OCI-LY7 (cell line): ENCODE results near the gene KRTAP5-7. TPM values are rescaled to one million over a fixed set of nuclear protein-coding genes. Genes with fewer than 3 reads are reported as not detected.

Experiments used
- BruUV-seq: library from RNA; stranded (reverse); fragments of 400-500 nt; replicated peaks from 2 replicates; lab custom pipeline; 2021; lab: Mats Ljungman, UMichigan
- CTCF ChIA-PET: fragments of 300-600 bp; sonication (Branson Sonifier 250); formaldehyde crosslinking; loops from one replicate; lab custom pipeline; 2022; ENCODE audit warnings: antibody characterized with exemption; ENCODE audit not compliant: unreplicated experiment; lab: Charles Lee
- POLR2A ChIA-PET: fragments of 300-600 bp; sonication (Branson Sonifier 250); formaldehyde crosslinking; loops from one replicate; lab custom pipeline; 2022; ENCODE audit warnings: antibody characterized with exemption; lab: Charles Lee
- DNase-seq: peaks from one replicate; pipeline ENCODE4 v3.0.0-alpha.2; 2015; ENCODE audit warnings: low spot score
- H2AFZ ChIP-seq: fragments of 200-600 bp; sonication (generic), shearing (Covaris generic); 2 replicates; pipeline ENCODE4 v1.6.1; 2014; ENCODE audit warnings: mild to moderate bottlenecking, antibody characterized with exemption, low read length, moderate library complexity
- H3K27ac ChIP-seq: fragments of 200-600 bp; sonication (generic); 2 replicates; pipeline ENCODE4 v1.5.1; 2014; ENCODE audit warnings: mixed run types, low read depth, mild to moderate bottlenecking, moderate library complexity, low read length, inconsistent platforms; ENCODE audit not compliant: poor library complexity, severe bottlenecking
- H3K36me3 ChIP-seq: fragments of 200-600 bp; sonication (generic); 2 replicates; pipeline ENCODE4 v1.6.1; 2014; ENCODE audit warnings: mild to moderate bottlenecking, antibody characterized with exemption, low read length, moderate library complexity, mixed read lengths; ENCODE audit not compliant: insufficient read depth
- H3K4me1 ChIP-seq: fragments of 200-600 bp; sonication (generic); 2 replicates; pipeline ENCODE4 v1.5.1; 2014; ENCODE audit warnings: mild to moderate bottlenecking, low read length; ENCODE audit not compliant: insufficient read depth, poor library complexity, severe bottlenecking
- H3K4me2 ChIP-seq: fragments of 200-600 bp; sonication (generic); 2 replicates; pipeline ENCODE4 v1.6.1; 2014; ENCODE audit warnings: mild to moderate bottlenecking, low read length
- H3K4me3 ChIP-seq: fragments of 200-600 bp; sonication (generic); 2 replicates; pipeline ENCODE4 v1.5.1; 2014; ENCODE audit warnings: mild to moderate bottlenecking, low read depth, low read length; ENCODE audit not compliant: poor library complexity, severe bottlenecking
- H3K79me2 ChIP-seq: fragments of 200-600 bp; sonication (generic); 2 replicates; pipeline ENCODE4 v1.6.1; 2016; ENCODE audit warnings: low read depth, mild to moderate bottlenecking, low read length, moderate library complexity, mixed read lengths; ENCODE audit not compliant: insufficient read depth
- H3K9me2 ChIP-seq: fragments of 200-600 bp; sonication (generic); 2 replicates; pipeline ENCODE4 v1.6.1; 2016; ENCODE audit warnings: mild to moderate bottlenecking, low read length, mixed read lengths; ENCODE audit not compliant: insufficient read depth
- H3K9me3 ChIP-seq: fragments of 200-600 bp; sonication (generic); 2 replicates; pipeline ENCODE4 v1.6.1; 2014; ENCODE audit warnings: mild to moderate bottlenecking, mixed run types, low read length, mixed read lengths
- H4K20me1 ChIP-seq: fragments of 200-600 bp; sonication (generic); 2 replicates; pipeline ENCODE4 v1.6.1; 2014; ENCODE audit warnings: mild to moderate bottlenecking, antibody characterized with exemption, low read length, moderate library complexity, mixed read lengths; ENCODE audit not compliant: insufficient read depth
- CTCF ChIP-seq: fragments of 200-600 bp; sonication (generic); conservative IDR thresholded peaks from 2 replicates; pipeline ENCODE4 v1.5.1; 2014; ENCODE audit warnings: mild to moderate bottlenecking, antibody characterized with exemption, low read length, moderate library complexity, mixed read lengths
- EZH2phosphoT487 ChIP-seq: fragments of 200-600 bp; sonication (generic); IDR thresholded peaks from 2 replicates; pipeline ENCODE4 v1.6.1; 2018; ENCODE audit warnings: low read depth, borderline replicate concordance, mild to moderate bottlenecking, mixed run types, antibody characterized with exemption, low read length, moderate library complexity, mixed read lengths
- intact Hi-C: fragments of 100-400 bp; cut with micrococcal nuclease; formaldehyde crosslinking; loops from one replicate; pipeline ENCODE4 v1.10.0; 2022; ENCODE audit not compliant: unreplicated experiment
- total RNA-seq, 2 experiments: library from RNA; depleted of rRNA in 1 of 2; stranded (reverse); fragments of >200 nt in 1 of 2; shearing (Covaris generic) in 1 of 2; gene quantifications; 2 replicates each; pipeline ENCODE4 v1.2.3, GENCODE V29; 2014 to 2022

KRTAP5-7 gene
- total RNA-seq, 2 experiments from 2014 or later, result not detected

- CTCF ChIA-PET, result interaction anchor here (0.5 to 0.8 kb wide), 2 partner anchors 62 to 801 kb away, joined by 3 read pairs; no protein-coding TSS in a partner anchor
- intact Hi-C loops, result no loop called here
- Histone ChIP-seq H2AFZ (no peak overlapping the region), H3K79me2 (no peaks in the 10 kb centered on the region), H4K20me1 (no peaks in the 10 kb centered on the region), H3K9me3 (no peaks in the 10 kb centered on the region), H3K9me2 (no peaks in the 10 kb centered on the region), H3K4me2 (no peak overlapping the region), H3K27ac (no peak overlapping the region), H3K36me3 (peaks cover 22% of the 10 kb centered on the region), H3K4me1 (no peaks in the 10 kb centered on the region), H3K4me3 (no peak overlapping the region)
- no peak for DNase-seq
- TF ChIP-seq EZH2phosphoT487 (no peak), CTCF (no peak)
- POLR2A ChIA-PET, result no interaction called here
- no TSS peak for BruUV-seq
These were observed 25.7 kb upstream of the KRTAP5-7 start for GRCh38 chr11:71501071-71501985.

GRCh38 chr11:71502026-71502425 is 25.0 kb upstream of the KRTAP5-7 start:
- no peak overlapping the region for H3K4me2 ChIP-seq
- H3K36me3 ChIP-seq, result peaks cover 22% of the 10 kb centered on the region
- no peak overlapping the region for H2AFZ ChIP-seq
- H3K9me3 ChIP-seq, result no peaks in the 10 kb centered on the region
- H3K27ac ChIP-seq, result no peak overlapping the region
- TF ChIP-seq EZH2phosphoT487 (no peak), CTCF (no peak)
- no peaks in the 10 kb centered on the region for H3K79me2 ChIP-seq
- no peak for DNase-seq
- intact Hi-C loops, result no loop called here
- BruUV-seq, result no TSS peak
- H3K4me1 ChIP-seq, result no peaks in the 10 kb centered on the region
- no peaks in the 10 kb centered on the region for H4K20me1 ChIP-seq
- POLR2A ChIA-PET, result no interaction called here
- H3K9me2 ChIP-seq, result no peaks in the 10 kb centered on the region
- CTCF ChIA-PET, result no interaction called here
- H3K4me3 ChIP-seq, result no peak overlapping the region
